Left lung (tissue), 10 donors: Measurements from ENCODE around the gene USP31. TPM values are rescaled to one million over a fixed set of nuclear protein-coding genes. Genes with fewer than 3 reads are reported as not detected.

Source experiments
- ATAC-seq: fragments of 200-7000 bp; cut with Tn5 transposase; one replicate; pipeline ENCODE4 v1.9.1; 2020; ENCODE audit warnings: moderate library complexity
- DNase-seq, 4 donors: peaks; one replicate each; pipeline ENCODE4 v3.0.0-alpha.2; 2013 to 2020
- H3K27ac ChIP-seq, 2 donors: fragments of 200-600 bp; sonication (generic) in 1 of 2; one replicate each; pipeline versions ENCODE4 v1.5.0 to v1.8.0; 2020 to 2021
- H3K27me3 ChIP-seq, 2 donors: fragments of 200-600 bp; sonication (generic) in 1 of 2; one replicate each; pipeline versions ENCODE4 v1.5.0 to v1.8.0; 2020 to 2021
- H3K36me3 ChIP-seq, 2 donors: fragments of 200-600 bp; sonication (generic) in 1 of 2; one replicate each; pipeline versions ENCODE4 v1.5.0 to v1.8.0; 2020 to 2021
- H3K4me1 ChIP-seq, 2 donors: fragments of 200-600 bp; one replicate each; pipeline ENCODE4 v1.8.0; 2021
- H3K4me3 ChIP-seq, 2 donors: fragments of 200-600 bp; sonication (generic) in 1 of 2; one replicate each; pipeline versions ENCODE4 v1.5.0 to v1.8.0; 2020 to 2021; ENCODE audit warnings: mild to moderate bottlenecking in 1 of 2
- H3K9me3 ChIP-seq, 2 donors: fragments of 200-600 bp; sonication (generic) in 1 of 2; one replicate each; pipeline versions ENCODE4 v1.5.0 to v1.8.0; 2020 to 2021
- intact Hi-C, 2 donors: fragments of 100-400 bp; cut with DNase I; formaldehyde crosslinking; loops; one replicate each; pipeline versions ENCODE4 v1.11.2 to v1.14.2; 2022
- polyA plus RNA-seq, 6 donors: library from polyadenylated mRNA; unstranded; fragments of 120-200 nt; gene quantifications; one replicate each; pipeline ENCODE4 v1.2.1, GENCODE V29; 2013; ENCODE audit not compliant: insufficient read length in 6 of 6
- total RNA-seq, 2 donors: library from RNA; stranded (reverse); fragmentation: NEBNext Ultra II Directional; extraction: Animal tissue kit (Norgen Biotek cat#: 25700); gene quantifications; one replicate each; pipeline ENCODE4 v1.2.1, GENCODE V29; 2021
- TF ChIP-seq, protein P1 (sequence below), 2 donors: fragments of 200-600 bp; sonication (generic) in 1 of 2; IDR thresholded peaks; one replicate each; pipeline versions ENCODE4 v1.5.0 to v1.8.0; 2021; ENCODE audit warnings: antibody characterized with exemption in 2 of 2
- donor health status: DM: no; HTN: yes; CAD: no.
- donor health status: DM: no; HTN: no; CAD: no.

The USP31 gene
- total and polyA plus RNA-seq, 8 donors: 8.7 to 17.7 (median 9.8) TPM

- TF ChIP-seq, protein P1, sequence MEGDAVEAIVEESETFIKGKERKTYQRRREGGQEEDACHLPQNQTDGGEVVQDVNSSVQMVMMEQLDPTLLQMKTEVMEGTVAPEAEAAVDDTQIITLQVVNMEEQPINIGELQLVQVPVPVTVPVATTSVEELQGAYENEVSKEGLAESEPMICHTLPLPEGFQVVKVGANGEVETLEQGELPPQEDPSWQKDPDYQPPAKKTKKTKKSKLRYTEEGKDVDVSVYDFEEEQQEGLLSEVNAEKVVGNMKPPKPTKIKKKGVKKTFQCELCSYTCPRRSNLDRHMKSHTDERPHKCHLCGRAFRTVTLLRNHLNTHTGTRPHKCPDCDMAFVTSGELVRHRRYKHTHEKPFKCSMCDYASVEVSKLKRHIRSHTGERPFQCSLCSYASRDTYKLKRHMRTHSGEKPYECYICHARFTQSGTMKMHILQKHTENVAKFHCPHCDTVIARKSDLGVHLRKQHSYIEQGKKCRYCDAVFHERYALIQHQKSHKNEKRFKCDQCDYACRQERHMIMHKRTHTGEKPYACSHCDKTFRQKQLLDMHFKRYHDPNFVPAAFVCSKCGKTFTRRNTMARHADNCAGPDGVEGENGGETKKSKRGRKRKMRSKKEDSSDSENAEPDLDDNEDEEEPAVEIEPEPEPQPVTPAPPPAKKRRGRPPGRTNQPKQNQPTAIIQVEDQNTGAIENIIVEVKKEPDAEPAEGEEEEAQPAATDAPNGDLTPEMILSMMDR (IDR thresholded peaks at IDR 0.05): peak; percentile 72 to 74
- H3K27me3 ChIP-seq: peaks cover 0 to 5% of the 10 kb centered on the region in 2 donors
- no peaks in the 10 kb centered on the region for H3K36me3 ChIP-seq
- H3K4me1 ChIP-seq: no peaks in the 10 kb centered on the region
- DNase-seq: peak in 3 of 4 donors; percentile 46 to 71 (median 46)
- no peaks in the 10 kb centered on the region for H3K9me3 ChIP-seq
- no peak overlapping the region for H3K4me3 ChIP-seq
- ATAC-seq: peak; percentile 99
- H3K27ac ChIP-seq: no peak overlapping the region
- intact Hi-C loops: no loop called here
These were observed 88.6 kb downstream of the USP31 start for GRCh38 chr16:23060458-23061320.

- no peak for DNase-seq
- peaks cover 0 to 5% of the 10 kb centered on the region in 2 donors for H3K27me3 ChIP-seq
- ATAC-seq: no peak
- H3K36me3 ChIP-seq: no peaks in the 10 kb centered on the region
- H3K9me3 ChIP-seq: no peaks in the 10 kb centered on the region
- H3K27ac ChIP-seq: no peak overlapping the region
- TF ChIP-seq, protein P1 (IDR thresholded peaks at IDR 0.05): no peak
- intact Hi-C loops: no loop called here
- H3K4me1 ChIP-seq: no peaks in the 10 kb centered on the region
- H3K4me3 ChIP-seq: no peak overlapping the region
These were observed 89.8 kb downstream of the USP31 start for GRCh38 chr16:23059433-23059832.

DNA sequence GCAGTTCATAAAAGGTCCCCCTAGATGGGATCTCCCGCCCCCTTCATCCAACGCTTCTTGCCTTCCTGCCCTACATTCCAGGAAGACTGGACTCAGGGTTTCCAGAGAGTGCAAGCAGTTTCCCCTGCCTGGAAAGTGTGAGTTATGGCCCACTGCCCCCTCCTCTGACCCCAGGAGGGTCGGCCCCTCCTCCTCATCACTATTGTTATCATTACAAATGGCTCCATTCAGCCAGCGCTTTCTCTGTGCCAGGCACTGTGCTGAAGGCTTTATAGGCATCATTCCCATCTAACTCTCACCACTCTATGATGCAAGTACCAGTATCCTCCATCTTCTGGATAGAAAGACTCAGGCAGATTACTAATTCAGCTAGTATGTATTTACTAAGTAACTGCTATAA is 90.7 kb downstream of the USP31 start:
- Histone ChIP-seq H3K4me1 (no peaks in the 10 kb centered on the region), H3K36me3 (no peaks in the 10 kb centered on the region), H3K4me3 (no peak overlapping the region), H3K27ac (no peak overlapping the region), H3K9me3 (no peaks in the 10 kb centered on the region), H3K27me3 (peaks cover 0 to 5% of the 10 kb centered on the region in 2 donors)
- ATAC-seq (no peak), DNase-seq (no peak)
- TF ChIP-seq, protein P1 (IDR thresholded peaks at IDR 0.05): no peak
- intact Hi-C loops: no loop called here

DNA sequence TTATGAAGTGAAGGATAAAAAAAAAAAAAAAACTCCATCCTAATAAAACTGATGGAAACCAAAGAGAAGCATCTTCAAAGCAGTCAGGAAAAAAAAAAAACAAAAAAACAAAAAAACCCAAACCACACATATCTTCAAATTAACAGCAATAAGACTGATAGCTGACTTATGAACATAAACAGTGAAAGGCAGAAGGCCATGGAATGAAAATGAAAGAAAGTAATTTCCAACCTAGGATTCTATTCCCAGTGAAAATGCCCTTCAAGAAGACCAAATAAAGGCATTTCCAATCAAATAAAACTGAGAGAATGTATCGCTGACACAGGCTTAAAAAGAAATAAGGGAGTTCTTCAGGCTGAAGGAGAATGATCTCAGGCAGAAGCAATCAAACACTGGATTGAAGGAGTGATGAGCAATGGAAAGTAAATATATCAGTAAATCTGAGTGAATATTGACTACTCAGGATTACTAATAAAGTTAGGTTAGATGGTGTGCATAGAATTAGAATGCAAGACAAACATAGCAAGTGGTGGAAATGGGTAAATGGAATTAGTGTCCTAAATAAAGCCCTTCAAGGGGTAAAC is 92.1 kb downstream of the USP31 start:
- Histone ChIP-seq H3K4me3 (no peak overlapping the region), H3K4me1 (no peaks in the 10 kb centered on the region), H3K27me3 (peaks cover 3 to 18% of the 10 kb centered on the region in 2 donors), H3K36me3 (no peaks in the 10 kb centered on the region), H3K9me3 (no peaks in the 10 kb centered on the region), H3K27ac (no peak overlapping the region)
- intact Hi-C loops: no loop called here
- ATAC-seq (no peak), DNase-seq (no peak)
- TF ChIP-seq, protein P1 (IDR thresholded peaks at IDR 0.05): no peak

GRCh38 chr16:23055481-23055880 is 93.8 kb downstream of the USP31 start:
- H3K9me3 ChIP-seq: no peaks in the 10 kb centered on the region
- H3K27me3 ChIP-seq: peaks cover 3 to 33% of the 10 kb centered on the region in 2 donors
- H3K36me3 ChIP-seq: no peaks in the 10 kb centered on the region
- no peak overlapping the region for H3K4me3 ChIP-seq
- TF ChIP-seq, protein P1 (IDR thresholded peaks at IDR 0.05): no peak
- ATAC-seq (no peak), DNase-seq (no peak)
- no peak overlapping the region for H3K27ac ChIP-seq
- H3K4me1 ChIP-seq: no peaks in the 10 kb centered on the region
- intact Hi-C loops: no loop called here
